ENCODE results near the gene PTPRD.

DNA sequence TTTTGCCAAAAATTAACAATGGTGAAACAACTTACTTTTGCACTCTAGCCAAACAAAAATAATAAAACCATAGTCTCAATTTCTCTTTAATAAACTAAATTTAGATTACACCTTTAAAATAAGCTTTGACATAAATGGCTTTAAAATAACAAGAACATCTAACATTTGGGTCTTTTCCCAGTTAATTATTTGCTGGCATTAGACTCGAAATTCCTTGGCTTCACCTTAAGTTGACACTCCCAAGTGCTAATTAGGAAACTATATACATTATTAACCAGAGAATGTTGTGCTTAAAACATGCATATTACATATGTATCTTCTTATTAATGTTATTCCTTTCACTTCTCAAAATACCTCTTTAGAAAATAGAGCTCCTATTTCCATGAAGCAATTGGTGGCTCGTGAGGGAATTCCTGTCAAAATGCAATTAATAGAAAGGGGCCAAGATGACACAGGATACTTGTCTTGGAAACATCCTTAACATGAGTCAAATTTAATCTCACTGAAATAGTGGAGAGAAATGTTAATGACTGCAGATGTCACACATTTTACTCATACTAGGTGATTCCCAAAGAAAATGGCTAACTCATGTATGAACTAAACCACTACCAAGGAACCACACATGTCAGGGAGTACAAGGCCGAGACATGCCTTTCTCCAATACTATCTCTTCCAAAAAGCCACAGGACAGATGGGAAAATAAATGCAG, 1880.3 kb downstream of the PTPRD start:
- TF ChIP-seq EZH2 (IDR thresholded peaks at IDR 0.05; ENCODE audit: low read depth, unreplicated experiment) (no peak), CREB1 (CRISPR knock-in tag; IDR thresholded peaks at IDR 0.05; ENCODE audit: low read depth) (no peak)
- TF ChIP-seq, protein P1, sequence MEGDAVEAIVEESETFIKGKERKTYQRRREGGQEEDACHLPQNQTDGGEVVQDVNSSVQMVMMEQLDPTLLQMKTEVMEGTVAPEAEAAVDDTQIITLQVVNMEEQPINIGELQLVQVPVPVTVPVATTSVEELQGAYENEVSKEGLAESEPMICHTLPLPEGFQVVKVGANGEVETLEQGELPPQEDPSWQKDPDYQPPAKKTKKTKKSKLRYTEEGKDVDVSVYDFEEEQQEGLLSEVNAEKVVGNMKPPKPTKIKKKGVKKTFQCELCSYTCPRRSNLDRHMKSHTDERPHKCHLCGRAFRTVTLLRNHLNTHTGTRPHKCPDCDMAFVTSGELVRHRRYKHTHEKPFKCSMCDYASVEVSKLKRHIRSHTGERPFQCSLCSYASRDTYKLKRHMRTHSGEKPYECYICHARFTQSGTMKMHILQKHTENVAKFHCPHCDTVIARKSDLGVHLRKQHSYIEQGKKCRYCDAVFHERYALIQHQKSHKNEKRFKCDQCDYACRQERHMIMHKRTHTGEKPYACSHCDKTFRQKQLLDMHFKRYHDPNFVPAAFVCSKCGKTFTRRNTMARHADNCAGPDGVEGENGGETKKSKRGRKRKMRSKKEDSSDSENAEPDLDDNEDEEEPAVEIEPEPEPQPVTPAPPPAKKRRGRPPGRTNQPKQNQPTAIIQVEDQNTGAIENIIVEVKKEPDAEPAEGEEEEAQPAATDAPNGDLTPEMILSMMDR (conservative IDR thresholded peaks at IDR 0.05; ENCODE audit: low read depth in 2 of 2): no peak
- TF ChIP-seq, protein P2, sequence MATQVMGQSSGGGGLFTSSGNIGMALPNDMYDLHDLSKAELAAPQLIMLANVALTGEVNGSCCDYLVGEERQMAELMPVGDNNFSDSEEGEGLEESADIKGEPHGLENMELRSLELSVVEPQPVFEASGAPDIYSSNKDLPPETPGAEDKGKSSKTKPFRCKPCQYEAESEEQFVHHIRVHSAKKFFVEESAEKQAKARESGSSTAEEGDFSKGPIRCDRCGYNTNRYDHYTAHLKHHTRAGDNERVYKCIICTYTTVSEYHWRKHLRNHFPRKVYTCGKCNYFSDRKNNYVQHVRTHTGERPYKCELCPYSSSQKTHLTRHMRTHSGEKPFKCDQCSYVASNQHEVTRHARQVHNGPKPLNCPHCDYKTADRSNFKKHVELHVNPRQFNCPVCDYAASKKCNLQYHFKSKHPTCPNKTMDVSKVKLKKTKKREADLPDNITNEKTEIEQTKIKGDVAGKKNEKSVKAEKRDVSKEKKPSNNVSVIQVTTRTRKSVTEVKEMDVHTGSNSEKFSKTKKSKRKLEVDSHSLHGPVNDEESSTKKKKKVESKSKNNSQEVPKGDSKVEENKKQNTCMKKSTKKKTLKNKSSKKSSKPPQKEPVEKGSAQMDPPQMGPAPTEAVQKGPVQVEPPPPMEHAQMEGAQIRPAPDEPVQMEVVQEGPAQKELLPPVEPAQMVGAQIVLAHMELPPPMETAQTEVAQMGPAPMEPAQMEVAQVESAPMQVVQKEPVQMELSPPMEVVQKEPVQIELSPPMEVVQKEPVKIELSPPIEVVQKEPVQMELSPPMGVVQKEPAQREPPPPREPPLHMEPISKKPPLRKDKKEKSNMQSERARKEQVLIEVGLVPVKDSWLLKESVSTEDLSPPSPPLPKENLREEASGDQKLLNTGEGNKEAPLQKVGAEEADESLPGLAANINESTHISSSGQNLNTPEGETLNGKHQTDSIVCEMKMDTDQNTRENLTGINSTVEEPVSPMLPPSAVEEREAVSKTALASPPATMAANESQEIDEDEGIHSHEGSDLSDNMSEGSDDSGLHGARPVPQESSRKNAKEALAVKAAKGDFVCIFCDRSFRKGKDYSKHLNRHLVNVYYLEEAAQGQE (IDR thresholded peaks at IDR 0.05; ENCODE audit: unreplicated experiment): no peak
